GM23338 (cell line): ENCODE measurements around the gene SLC15A5. TPM values are rescaled to one million over a fixed set of nuclear protein-coding genes. Genes with fewer than 3 reads are reported as not detected.

Experiments
- ATAC-seq: fragments of 200-7000 bp; cut with Tn5 transposase; 3 replicates; pipeline ENCODE4 v1.9.1; 2020
- DNase-seq: peaks from one replicate; pipeline ENCODE4 v3.0.0-alpha.2; 2015; ENCODE audit warnings: low spot score
- H2AFZ ChIP-seq: fragments of 200-600 bp; sonication (generic); 2 replicates; pipeline ENCODE4 v1.8.0; 2016; ENCODE audit warnings: antibody characterized with exemption, mild to moderate bottlenecking, moderate library complexity
- H3F3A ChIP-seq: fragments of 200-600 bp; sonication (generic); replicated peaks from 2 replicates; pipeline ENCODE4 v1.8.0; 2017; ENCODE audit warnings: antibody characterized with exemption, mixed run types, low read depth
- H3K27ac ChIP-seq: fragments of 200-600 bp; sonication (generic); 2 replicates; pipeline ENCODE4 v1.6.1; 2016; ENCODE audit warnings: low read depth
- H3K27me3 ChIP-seq: fragments of 200-600 bp; sonication (generic); 2 replicates; pipeline ENCODE4 v1.8.0; 2016; ENCODE audit warnings: mild to moderate bottlenecking, mixed run types, moderate library complexity; ENCODE audit not compliant: insufficient read depth
- H3K36me3 ChIP-seq: fragments of 200-600 bp; sonication (generic); 2 replicates; pipeline ENCODE4 v1.8.0; 2016; ENCODE audit warnings: mild to moderate bottlenecking; ENCODE audit not compliant: insufficient read depth
- H3K4me1 ChIP-seq: fragments of 200-600 bp; sonication (generic); 2 replicates; pipeline ENCODE4 v1.8.0; 2016; ENCODE audit warnings: mild to moderate bottlenecking, moderate library complexity; ENCODE audit not compliant: insufficient read depth
- H3K4me2 ChIP-seq: fragments of 200-600 bp; sonication (generic); 2 replicates; pipeline ENCODE4 v1.7.1; 2017; ENCODE audit warnings: mixed run types
- H3K4me3 ChIP-seq: fragments of 200-600 bp; sonication (generic); 2 replicates; pipeline ENCODE4 v1.6.1; 2016; ENCODE audit warnings: mixed run types
- H3K79me2 ChIP-seq: fragments of 200-600 bp; sonication (generic); replicated peaks from 2 replicates; pipeline ENCODE4 v1.8.0; 2017; ENCODE audit warnings: mild to moderate bottlenecking; ENCODE audit not compliant: insufficient read depth
- H3K9me2 ChIP-seq: fragments of 200-600 bp; sonication (generic); 2 replicates; pipeline ENCODE4 v1.8.0; 2017; ENCODE audit not compliant: insufficient read depth
- H4K20me1 ChIP-seq: fragments of 200-600 bp; sonication (generic); replicated peaks from 2 replicates; pipeline ENCODE4 v1.8.0; 2017; ENCODE audit warnings: mild to moderate bottlenecking; ENCODE audit not compliant: insufficient read depth
- H3K27ac Mint-ChIP-seq: 2 replicates; pipeline ENCODE4 v1.8.0; 2020; ENCODE audit warnings: inconsistent platforms, mild to moderate bottlenecking, moderate library complexity, mixed read lengths
- H3K27me3 Mint-ChIP-seq: 3 replicates; pipeline ENCODE4 v1.8.0; 2022; ENCODE audit warnings: low read depth, mild to moderate bottlenecking, moderate library complexity, mixed read lengths, inconsistent platforms; ENCODE audit not compliant: insufficient read depth, poor library complexity
- H3K36me3 Mint-ChIP-seq: 3 replicates; pipeline ENCODE4 v1.8.0; 2021; ENCODE audit warnings: low read depth, mild to moderate bottlenecking, inconsistent platforms, moderate library complexity, mixed read lengths
- H3K4me1 Mint-ChIP-seq: 3 replicates; pipeline ENCODE4 v1.8.0; 2020; ENCODE audit warnings: mild to moderate bottlenecking, inconsistent platforms, mixed read lengths
- H3K4me3 Mint-ChIP-seq: 3 replicates; pipeline ENCODE4 v1.8.0; 2021; ENCODE audit warnings: moderate library complexity, mild to moderate bottlenecking, inconsistent platforms, mixed read lengths
- H3K9me3 Mint-ChIP-seq: 3 replicates; pipeline ENCODE4 v1.8.0; 2020; ENCODE audit warnings: moderate library complexity, mild to moderate bottlenecking, inconsistent platforms, mixed read lengths
- CREB1 ChIP-seq: fragments of 250-450 bp; sonication (Bioruptor Pico); IDR thresholded peaks from 2 replicates; pipeline ENCODE4 v1.5.0; 2020; ENCODE audit warnings: low read depth, mild to moderate bottlenecking, moderate library complexity
- EZH2 ChIP-seq: fragments of 200-600 bp; sonication (generic); IDR thresholded peaks from one replicate; pipeline ENCODE4 v1.8.0; 2017; ENCODE audit warnings: antibody characterized with exemption, mild to moderate bottlenecking, low read depth; ENCODE audit not compliant: unreplicated experiment
- EZH2phosphoT487 ChIP-seq: fragments of 200-600 bp; sonication (generic); IDR thresholded peaks from one replicate; pipeline ENCODE4 v1.8.1; 2018; ENCODE audit warnings: antibody characterized with exemption; ENCODE audit not compliant: unreplicated experiment
- JUNB ChIP-seq: IDR thresholded peaks from one replicate; pipeline ENCODE4 v1.6.1; 2016; ENCODE audit warnings: antibody characterized with exemption; ENCODE audit not compliant: unreplicated experiment
- NANOG ChIP-seq: IDR thresholded peaks from 2 replicates; pipeline ENCODE4 v1.6.1; 2016; ENCODE audit warnings: antibody characterized with exemption, borderline replicate concordance
- POLR2AphosphoS5 ChIP-seq: IDR thresholded peaks from 2 replicates; pipeline ENCODE4 v1.6.1; 2016; ENCODE audit warnings: antibody characterized with exemption, low read depth
- STAT1 ChIP-seq: IDR thresholded peaks from one replicate; pipeline ENCODE4 v1.6.1; 2016; ENCODE audit warnings: antibody characterized with exemption; ENCODE audit not compliant: unreplicated experiment
- ZNF114 ChIP-seq: fragments of 250-450 bp; sonication (Bioruptor Pico); IDR thresholded peaks from 2 replicates; pipeline ENCODE4 v1.5.0; 2020; ENCODE audit warnings: mild to moderate bottlenecking, moderate library complexity
- ZNF331 ChIP-seq: fragments of 250-450 bp; sonication (Bioruptor Pico); IDR thresholded peaks from 2 replicates; pipeline ENCODE4 v1.5.0; 2020; ENCODE audit warnings: low read depth, mild to moderate bottlenecking, moderate library complexity
- polyA plus RNA-seq: library from polyadenylated mRNA; unstranded; fragments of >200 nt; fragmentation: Nextera tagmentation; extraction: Ambion mirVana; gene quantifications from 2 replicates; pipeline ENCODE4 v1.2.1, GENCODE V29; 2016
- total RNA-seq: library from RNA; depleted of rRNA; stranded (reverse); fragments of >200 nt; shearing (Covaris generic); gene quantifications from 2 replicates; pipeline ENCODE4 v1.2.3, GENCODE V29; 2014
- TF ChIP-seq, protein P1 (sequence below): fragments of 250-450 bp; sonication (Bioruptor Pico); IDR thresholded peaks from 2 replicates; pipeline ENCODE4 v1.5.0; 2020; ENCODE audit warnings: mild to moderate bottlenecking, moderate library complexity
- TF ChIP-seq, protein P2 (sequence below): IDR thresholded peaks from 2 replicates; pipeline ENCODE4 v1.6.1; 2016; ENCODE audit warnings: antibody characterized with exemption
- TF ChIP-seq, protein P3 (sequence below), 2 experiments: fragments of 200-600 bp in 1 of 2; sonication (generic) in 1 of 2; conservative IDR thresholded peaks; 2 replicates each; pipeline versions ENCODE4 v1.5.1 to v1.6.1; 2016 to 2017; ENCODE audit warnings: antibody characterized with exemption in 2 of 2, low read depth in 2 of 2, mild to moderate bottlenecking in 2 of 2, moderate library complexity in 1 of 2
- TF ChIP-seq, protein P4 (sequence below): IDR thresholded peaks from one replicate; pipeline ENCODE4 v1.6.1; 2018; ENCODE audit warnings: antibody characterized with exemption; ENCODE audit not compliant: unreplicated experiment

The SLC15A5 gene
- total and polyA plus RNA-seq, 2 experiments from 2014 or later, result not detected

DNA sequence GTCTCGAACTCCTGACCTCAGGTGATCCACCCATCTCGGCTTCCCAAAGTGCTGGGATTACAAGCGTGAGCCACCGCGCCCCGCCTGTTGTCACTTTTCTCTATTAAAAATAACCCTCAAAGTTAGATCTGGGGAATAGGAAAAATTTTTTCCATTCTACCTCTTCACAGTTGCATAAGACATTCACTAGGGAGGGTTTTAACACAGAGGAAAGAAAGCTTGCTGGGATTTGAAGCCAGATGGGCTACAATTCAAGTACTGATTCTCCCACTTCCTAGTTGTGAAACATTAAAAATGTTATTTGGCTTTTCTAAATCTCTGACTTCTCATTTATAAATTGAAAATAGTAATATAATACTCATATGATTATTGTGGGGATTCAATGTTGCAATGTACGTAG is 23.3 kb upstream of the SLC15A5 start:
- H3K79me2 ChIP-seq, result no peaks in the 10 kb centered on the region
- DNase-seq (no peak), ATAC-seq (no peak)
- no peak for TF ChIP-seq NANOG
- TF ChIP-seq, protein P1, sequence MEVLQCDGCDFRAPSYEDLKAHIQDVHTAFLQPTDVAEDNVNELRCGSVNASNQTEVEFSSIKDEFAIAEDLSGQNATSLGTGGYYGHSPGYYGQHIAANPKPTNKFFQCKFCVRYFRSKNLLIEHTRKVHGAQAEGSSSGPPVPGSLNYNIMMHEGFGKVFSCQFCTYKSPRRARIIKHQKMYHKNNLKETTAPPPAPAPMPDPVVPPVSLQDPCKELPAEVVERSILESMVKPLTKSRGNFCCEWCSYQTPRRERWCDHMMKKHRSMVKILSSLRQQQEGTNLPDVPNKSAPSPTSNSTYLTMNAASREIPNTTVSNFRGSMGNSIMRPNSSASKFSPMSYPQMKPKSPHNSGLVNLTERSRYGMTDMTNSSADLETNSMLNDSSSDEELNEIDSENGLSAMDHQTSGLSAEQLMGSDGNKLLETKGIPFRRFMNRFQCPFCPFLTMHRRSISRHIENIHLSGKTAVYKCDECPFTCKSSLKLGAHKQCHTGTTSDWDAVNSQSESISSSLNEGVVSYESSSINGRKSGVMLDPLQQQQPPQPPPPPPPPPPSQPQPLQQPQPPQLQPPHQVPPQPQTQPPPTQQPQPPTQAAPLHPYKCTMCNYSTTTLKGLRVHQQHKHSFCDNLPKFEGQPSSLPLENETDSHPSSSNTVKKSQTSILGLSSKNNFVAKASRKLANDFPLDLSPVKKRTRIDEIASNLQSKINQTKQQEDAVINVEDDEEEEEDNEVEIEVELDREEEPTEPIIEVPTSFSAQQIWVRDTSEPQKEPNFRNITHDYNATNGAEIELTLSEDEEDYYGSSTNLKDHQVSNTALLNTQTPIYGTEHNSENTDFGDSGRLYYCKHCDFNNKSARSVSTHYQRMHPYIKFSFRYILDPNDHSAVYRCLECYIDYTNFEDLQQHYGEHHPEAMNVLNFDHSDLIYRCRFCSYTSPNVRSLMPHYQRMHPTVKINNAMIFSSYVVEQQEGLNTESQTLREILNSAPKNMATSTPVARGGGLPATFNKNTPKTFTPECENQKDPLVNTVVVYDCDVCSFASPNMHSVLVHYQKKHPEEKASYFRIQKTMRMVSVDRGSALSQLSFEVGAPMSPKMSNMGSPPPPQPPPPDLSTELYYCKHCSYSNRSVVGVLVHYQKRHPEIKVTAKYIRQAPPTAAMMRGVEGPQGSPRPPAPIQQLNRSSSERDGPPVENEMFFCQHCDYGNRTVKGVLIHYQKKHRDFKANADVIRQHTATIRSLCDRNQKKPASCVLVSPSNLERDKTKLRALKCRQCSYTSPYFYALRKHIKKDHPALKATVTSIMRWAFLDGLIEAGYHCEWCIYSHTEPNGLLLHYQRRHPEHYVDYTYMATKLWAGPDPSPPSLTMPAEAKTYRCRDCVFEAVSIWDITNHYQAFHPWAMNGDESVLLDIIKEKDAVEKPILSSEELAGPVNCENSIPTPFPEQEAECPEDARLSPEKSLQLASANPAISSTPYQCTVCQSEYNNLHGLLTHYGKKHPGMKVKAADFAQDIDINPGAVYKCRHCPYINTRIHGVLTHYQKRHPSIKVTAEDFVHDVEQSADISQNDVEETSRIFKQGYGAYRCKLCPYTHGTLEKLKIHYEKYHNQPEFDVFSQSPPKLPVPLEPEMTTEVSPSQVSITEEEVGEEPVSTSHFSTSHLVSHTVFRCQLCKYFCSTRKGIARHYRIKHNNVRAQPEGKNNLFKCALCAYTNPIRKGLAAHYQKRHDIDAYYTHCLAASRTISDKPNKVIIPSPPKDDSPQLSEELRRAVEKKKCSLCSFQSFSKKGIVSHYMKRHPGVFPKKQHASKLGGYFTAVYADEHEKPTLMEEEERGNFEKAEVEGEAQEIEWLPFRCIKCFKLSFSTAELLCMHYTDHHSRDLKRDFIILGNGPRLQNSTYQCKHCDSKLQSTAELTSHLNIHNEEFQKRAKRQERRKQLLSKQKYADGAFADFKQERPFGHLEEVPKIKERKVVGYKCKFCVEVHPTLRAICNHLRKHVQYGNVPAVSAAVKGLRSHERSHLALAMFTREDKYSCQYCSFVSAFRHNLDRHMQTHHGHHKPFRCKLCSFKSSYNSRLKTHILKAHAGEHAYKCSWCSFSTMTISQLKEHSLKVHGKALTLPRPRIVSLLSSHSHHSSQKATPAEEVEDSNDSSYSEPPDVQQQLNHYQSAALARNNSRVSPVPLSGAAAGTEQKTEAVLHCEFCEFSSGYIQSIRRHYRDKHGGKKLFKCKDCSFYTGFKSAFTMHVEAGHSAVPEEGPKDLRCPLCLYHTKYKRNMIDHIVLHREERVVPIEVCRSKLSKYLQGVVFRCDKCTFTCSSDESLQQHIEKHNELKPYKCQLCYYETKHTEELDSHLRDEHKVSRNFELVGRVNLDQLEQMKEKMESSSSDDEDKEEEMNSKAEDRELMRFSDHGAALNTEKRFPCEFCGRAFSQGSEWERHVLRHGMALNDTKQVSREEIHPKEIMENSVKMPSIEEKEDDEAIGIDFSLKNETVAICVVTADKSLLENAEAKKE (CRISPR knock-in tag), result no peak
- no peak for TF ChIP-seq ZNF114 (CRISPR knock-in tag)
- TF ChIP-seq, protein P2, sequence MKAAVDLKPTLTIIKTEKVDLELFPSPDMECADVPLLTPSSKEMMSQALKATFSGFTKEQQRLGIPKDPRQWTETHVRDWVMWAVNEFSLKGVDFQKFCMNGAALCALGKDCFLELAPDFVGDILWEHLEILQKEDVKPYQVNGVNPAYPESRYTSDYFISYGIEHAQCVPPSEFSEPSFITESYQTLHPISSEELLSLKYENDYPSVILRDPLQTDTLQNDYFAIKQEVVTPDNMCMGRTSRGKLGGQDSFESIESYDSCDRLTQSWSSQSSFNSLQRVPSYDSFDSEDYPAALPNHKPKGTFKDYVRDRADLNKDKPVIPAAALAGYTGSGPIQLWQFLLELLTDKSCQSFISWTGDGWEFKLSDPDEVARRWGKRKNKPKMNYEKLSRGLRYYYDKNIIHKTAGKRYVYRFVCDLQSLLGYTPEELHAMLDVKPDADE, result no peak
- TF ChIP-seq, protein P3, sequence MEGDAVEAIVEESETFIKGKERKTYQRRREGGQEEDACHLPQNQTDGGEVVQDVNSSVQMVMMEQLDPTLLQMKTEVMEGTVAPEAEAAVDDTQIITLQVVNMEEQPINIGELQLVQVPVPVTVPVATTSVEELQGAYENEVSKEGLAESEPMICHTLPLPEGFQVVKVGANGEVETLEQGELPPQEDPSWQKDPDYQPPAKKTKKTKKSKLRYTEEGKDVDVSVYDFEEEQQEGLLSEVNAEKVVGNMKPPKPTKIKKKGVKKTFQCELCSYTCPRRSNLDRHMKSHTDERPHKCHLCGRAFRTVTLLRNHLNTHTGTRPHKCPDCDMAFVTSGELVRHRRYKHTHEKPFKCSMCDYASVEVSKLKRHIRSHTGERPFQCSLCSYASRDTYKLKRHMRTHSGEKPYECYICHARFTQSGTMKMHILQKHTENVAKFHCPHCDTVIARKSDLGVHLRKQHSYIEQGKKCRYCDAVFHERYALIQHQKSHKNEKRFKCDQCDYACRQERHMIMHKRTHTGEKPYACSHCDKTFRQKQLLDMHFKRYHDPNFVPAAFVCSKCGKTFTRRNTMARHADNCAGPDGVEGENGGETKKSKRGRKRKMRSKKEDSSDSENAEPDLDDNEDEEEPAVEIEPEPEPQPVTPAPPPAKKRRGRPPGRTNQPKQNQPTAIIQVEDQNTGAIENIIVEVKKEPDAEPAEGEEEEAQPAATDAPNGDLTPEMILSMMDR (conservative IDR thresholded peaks at IDR 0.05; ENCODE audit: low read depth in 2 of 2), result no peak
- TF ChIP-seq, protein P4, sequence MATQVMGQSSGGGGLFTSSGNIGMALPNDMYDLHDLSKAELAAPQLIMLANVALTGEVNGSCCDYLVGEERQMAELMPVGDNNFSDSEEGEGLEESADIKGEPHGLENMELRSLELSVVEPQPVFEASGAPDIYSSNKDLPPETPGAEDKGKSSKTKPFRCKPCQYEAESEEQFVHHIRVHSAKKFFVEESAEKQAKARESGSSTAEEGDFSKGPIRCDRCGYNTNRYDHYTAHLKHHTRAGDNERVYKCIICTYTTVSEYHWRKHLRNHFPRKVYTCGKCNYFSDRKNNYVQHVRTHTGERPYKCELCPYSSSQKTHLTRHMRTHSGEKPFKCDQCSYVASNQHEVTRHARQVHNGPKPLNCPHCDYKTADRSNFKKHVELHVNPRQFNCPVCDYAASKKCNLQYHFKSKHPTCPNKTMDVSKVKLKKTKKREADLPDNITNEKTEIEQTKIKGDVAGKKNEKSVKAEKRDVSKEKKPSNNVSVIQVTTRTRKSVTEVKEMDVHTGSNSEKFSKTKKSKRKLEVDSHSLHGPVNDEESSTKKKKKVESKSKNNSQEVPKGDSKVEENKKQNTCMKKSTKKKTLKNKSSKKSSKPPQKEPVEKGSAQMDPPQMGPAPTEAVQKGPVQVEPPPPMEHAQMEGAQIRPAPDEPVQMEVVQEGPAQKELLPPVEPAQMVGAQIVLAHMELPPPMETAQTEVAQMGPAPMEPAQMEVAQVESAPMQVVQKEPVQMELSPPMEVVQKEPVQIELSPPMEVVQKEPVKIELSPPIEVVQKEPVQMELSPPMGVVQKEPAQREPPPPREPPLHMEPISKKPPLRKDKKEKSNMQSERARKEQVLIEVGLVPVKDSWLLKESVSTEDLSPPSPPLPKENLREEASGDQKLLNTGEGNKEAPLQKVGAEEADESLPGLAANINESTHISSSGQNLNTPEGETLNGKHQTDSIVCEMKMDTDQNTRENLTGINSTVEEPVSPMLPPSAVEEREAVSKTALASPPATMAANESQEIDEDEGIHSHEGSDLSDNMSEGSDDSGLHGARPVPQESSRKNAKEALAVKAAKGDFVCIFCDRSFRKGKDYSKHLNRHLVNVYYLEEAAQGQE, result no peak
- TF ChIP-seq CREB1 (CRISPR knock-in tag), result no peak
- TF ChIP-seq POLR2AphosphoS5, result no peak
- TF ChIP-seq JUNB, result no peak
- TF ChIP-seq EZH2, result no peak
- no peak for TF ChIP-seq ZNF331
- TF ChIP-seq STAT1, result no peak
- TF ChIP-seq EZH2phosphoT487, result no peak
- no peaks in the 10 kb centered on the region for H3F3A ChIP-seq
- no peak overlapping the region for H3K4me3 Mint-ChIP-seq
- no peak overlapping the region for H3K4me3 ChIP-seq
- no peaks in the 10 kb centered on the region for H3K36me3 Mint-ChIP-seq
- H3K9me3 Mint-ChIP-seq, result no peaks in the 10 kb centered on the region
- peaks cover 12% of the 10 kb centered on the region; the same call in 1 of the 2 replicates for H3K4me1 ChIP-seq
- H2AFZ ChIP-seq, result no peak overlapping the region
- no peaks in the 10 kb centered on the region for H3K36me3 ChIP-seq
- peaks cover 4% of the 10 kb centered on the region; the same call in 2 of the 3 replicates for H3K4me1 Mint-ChIP-seq
- H4K20me1 ChIP-seq, result no peaks in the 10 kb centered on the region
- H3K4me2 ChIP-seq, result no peak overlapping the region
- H3K27ac Mint-ChIP-seq, result no peak overlapping the region
- H3K27me3 Mint-ChIP-seq, result no peaks in the 10 kb centered on the region
- no peaks in the 10 kb centered on the region for H3K27me3 ChIP-seq
- no peak overlapping the region for H3K27ac ChIP-seq
- no peaks in the 10 kb centered on the region; the same call in 1 of the 2 replicates for H3K9me2 ChIP-seq
